T-helper 1 cell (primary cell): ENCODE data around the gene KLK11.

Experiments
- DNase-seq, 5 donors: peaks; one replicate each; pipeline ENCODE4 v3.0.0-alpha.2; 2012 to 2020
- total RNA-seq, 4 donors: gene quantifications; one replicate each; lab custom pipeline; 2026; lab: John Stamatoyannopoulos, UW

Gene KLK11
- 0 to 0.12 (median 0) reads per million in 4 donors for total RNA-seq

- no peak for DNase-seq
Observed at GRCh38 chr19:51026554-51026831, at the start of gene KLK11. Gene KLK11 (minus strand): TSS chr19:51026616. CDS start chr19:51025631, 985 bp downstream.

GRCh38 chr19:51075998-51076397 is 49.6 kb upstream of the KLK11 start:
- DNase-seq, result no peak

- no peak for DNase-seq
Observed at GRCh38 chr19:51071095-51071405, 44.6 kb upstream of the KLK11 start.

GRCh38 chr19:51070334-51071094 is 44.1 kb upstream of the KLK11 start:
- DNase-seq, result no peak

- no peak for DNase-seq
Observed at GRCh38 chr19:51066393-51067186, 40.2 kb upstream of the KLK11 start.

- no peak for DNase-seq
Observed at GRCh38 chr19:51065221-51065960, 39.0 kb upstream of the KLK11 start.

GRCh38 chr19:51064534-51065220 is 38.3 kb upstream of the KLK11 start, which contains the start of gene KLK13:
Gene KLK13 (minus strand): TSS chr19:51065092. CDS start chr19:51065067, 25 bp downstream.
- DNase-seq, result no peak

- no peak for DNase-seq
Observed at GRCh38 chr19:51063664-51064063, 37.2 kb upstream of the KLK11 start.

- DNase-seq, result no peak
Observed at GRCh38 chr19:51060973-51061372, 34.6 kb upstream of the KLK11 start.

GRCh38 chr19:51060336-51060735 is 33.9 kb upstream of the KLK11 start:
- no peak for DNase-seq

GRCh38 chr19:51059715-51060114 is 33.3 kb upstream of the KLK11 start:
- no peak for DNase-seq

GRCh38 chr19:51055866-51056265 is 29.4 kb upstream of the KLK11 start:
- DNase-seq, result no peak

- no peak for DNase-seq
Observed at GRCh38 chr19:51047031-51047335, 20.6 kb upstream of the KLK11 start.

- DNase-seq, result no peak
Observed at GRCh38 chr19:51044327-51044726, 17.9 kb upstream of the KLK11 start.

GRCh38 chr19:51043497-51043896 is 17.1 kb upstream of the KLK11 start:
- DNase-seq, result no peak

- DNase-seq, result no peak
Observed at GRCh38 chr19:51040151-51040550, 13.7 kb upstream of the KLK11 start.

- no peak for DNase-seq
Observed at GRCh38 chr19:51036519-51036918, 10.1 kb upstream of the KLK11 start.

- no peak for DNase-seq
Observed at GRCh38 chr19:51034704-51035103, 8.3 kb upstream of the KLK11 start, which contains the start of gene KLK12. Gene KLK12 (minus strand): TSS chr19:51035002. CDS start chr19:51034621, 381 bp downstream.

GRCh38 chr19:51031880-51032225 is 5.4 kb upstream of the KLK11 start:
- no peak for DNase-seq

GRCh38 chr19:51031220-51031879 is 4.9 kb upstream of the KLK11 start:
- DNase-seq, result no peak

GRCh38 chr19:51030631-51031030 is 4.2 kb upstream of the KLK11 start:
- DNase-seq, result no peak

GRCh38 chr19:51029718-51030117 is 3.3 kb upstream of the KLK11 start:
- DNase-seq, result no peak

GRCh38 chr19:51027873-51028272 is 1.5 kb upstream of the KLK11 start:
- DNase-seq, result no peak
